GM19463 (cell line): Measurements from ENCODE around the gene CARNS1.

Experiments used
- ATAC-seq: cut with Tn5 transposase; IDR thresholded peaks from one replicate; pipeline ENCODE4 v1.9.1; 2021; ENCODE audit warnings: mild to moderate bottlenecking, moderate library complexity; ENCODE audit not compliant: unreplicated experiment

Gene CARNS1

GRCh38 chr11:67409261-67409666, 6.2 kb upstream of the CARNS1 start:
- ATAC-seq, result peak; percentile 43

- ATAC-seq, result peak; percentile 6
Observed at GRCh38 chr11:67409781-67410368, 5.6 kb upstream of the CARNS1 start.

GRCh38 chr11:67410369-67410831, 5.1 kb upstream of the CARNS1 start:
- no peak for ATAC-seq

- ATAC-seq, result no peak
Observed at GRCh38 chr11:67410984-67411784, 4.3 kb upstream of the CARNS1 start.

DNA sequence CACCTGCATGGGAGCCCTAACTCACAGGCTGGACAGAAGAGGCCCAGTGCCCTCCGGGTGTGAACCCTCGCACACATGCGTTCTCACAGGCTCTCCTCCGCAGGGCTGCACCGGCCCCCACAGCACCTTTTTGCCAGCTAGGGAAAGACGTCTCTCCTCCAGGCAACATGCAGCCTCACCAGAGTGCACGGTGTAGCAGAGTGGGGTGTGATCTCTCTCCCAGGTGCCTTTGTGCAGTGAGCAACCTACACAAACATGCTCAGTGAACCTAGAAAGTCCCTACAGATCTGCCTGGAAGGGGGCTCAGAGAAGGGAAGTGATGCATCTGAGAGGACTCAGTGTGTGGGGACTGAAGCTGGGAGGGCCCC, 3.7 kb upstream of the CARNS1 start:
- ATAC-seq, result no peak

DNA sequence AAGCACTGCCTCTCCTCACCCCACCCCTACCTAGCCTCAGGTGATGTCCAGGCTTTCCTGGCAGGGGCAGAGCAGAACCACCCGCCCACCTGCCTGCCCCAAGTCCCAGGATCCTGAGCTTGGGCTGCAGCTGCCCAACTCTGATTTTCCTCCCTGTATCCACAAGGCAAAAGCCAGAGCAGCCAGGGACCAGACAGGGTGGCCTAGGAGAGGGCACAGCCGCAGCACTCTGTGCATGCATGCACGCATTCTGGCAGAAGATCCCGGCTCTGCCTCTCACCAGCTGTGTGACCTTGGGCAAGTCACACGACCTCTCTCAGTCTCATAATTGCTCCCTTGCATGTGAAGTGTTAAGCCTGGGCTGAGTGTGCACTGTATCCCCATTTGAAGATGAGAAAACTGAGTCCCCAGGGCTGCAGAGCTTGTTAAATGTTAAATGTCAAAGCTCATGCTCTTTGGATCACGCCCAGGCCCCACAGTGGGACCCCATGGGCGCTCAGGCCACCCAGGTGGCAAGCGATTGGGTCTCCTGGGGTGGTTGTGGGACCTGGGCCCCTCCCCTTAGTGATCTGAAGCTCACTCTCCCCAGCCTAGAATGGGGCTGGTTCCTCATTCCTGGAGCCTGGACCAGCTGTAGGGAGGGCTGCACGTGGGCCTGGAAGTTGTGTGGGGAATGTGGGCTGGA, 2.8 kb upstream of the CARNS1 start:
- no peak for ATAC-seq

DNA sequence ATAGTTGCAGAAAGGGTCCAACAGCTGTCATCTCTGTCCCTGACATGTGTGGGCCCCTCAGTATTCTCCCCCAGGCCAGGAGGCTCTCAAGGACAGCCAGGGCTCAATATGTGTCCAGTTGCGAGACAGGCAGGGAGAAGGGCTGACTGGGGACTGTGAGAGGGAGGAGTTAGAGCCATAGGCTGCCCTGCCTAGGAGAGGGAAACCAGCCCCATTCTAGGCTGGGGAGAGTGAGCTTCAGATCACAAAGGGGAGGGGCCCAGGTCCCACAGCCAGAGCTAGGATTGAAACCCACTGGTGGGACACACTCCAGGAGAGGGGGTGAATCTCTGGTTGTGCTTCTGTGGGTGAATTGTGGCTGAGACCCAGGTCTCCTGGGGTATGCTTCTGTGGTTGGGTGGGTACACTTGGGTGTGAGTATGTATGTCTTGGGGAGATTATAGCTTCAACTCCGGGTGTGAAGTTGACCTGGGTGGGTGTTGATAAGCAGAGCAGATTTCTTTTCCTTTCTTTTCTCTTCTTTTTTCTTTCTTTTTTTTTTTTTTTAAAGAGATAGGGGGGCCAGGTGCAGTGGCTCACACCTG, 2.1 kb upstream of the CARNS1 start:
- ATAC-seq, result no peak

- no peak for ATAC-seq
Observed at GRCh38 chr11:67416416-67417335, 1.2 kb downstream of the CARNS1 start.

GRCh38 chr11:67417425-67417824, 1.9 kb downstream of the CARNS1 start:
- ATAC-seq, result no peak

- no peak for ATAC-seq
Observed at GRCh38 chr11:67418476-67419281, 3.2 kb downstream of the CARNS1 start.

GRCh38 chr11:67419325-67420049, 4.0 kb downstream of the CARNS1 start:
- ATAC-seq, result no peak

GRCh38 chr11:67420147-67420645, 4.7 kb downstream of the CARNS1 start:
- ATAC-seq, result no peak

GRCh38 chr11:67420646-67421429, 5.4 kb downstream of the CARNS1 start:
- ATAC-seq, result peak; percentile 88

DNA sequence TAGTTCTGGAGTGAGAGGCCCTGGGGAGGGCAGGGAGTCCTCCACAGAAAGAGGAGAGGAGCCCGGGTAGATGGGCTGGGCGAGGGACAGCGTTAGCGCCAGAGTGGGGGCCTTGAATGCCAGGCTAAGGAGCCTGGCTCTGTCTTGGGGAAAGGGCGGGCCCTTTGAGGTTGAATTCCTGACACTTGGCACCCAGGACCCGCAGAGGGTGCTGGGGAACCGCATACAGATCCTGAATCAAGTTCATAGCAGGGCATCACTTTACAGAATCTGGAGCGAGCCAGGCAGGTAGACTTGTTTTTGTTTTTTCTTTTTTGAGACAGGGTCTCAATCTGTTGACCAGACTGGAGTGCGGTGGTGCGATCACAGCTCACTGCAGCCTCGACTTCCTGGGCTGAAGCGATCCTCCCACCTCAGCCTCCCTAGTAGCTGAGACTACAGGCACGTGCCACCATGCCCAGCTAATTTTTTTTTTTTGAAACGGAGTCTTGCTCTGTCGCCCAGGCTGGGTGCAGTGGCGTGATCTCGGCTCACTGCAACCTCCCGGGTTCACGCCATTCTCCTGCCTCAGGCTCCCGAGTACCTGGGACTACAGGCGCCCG, 6.1 kb downstream of the CARNS1 start:
- ATAC-seq, result peak; percentile 8

GRCh38 chr11:67422891-67423290, 7.4 kb downstream of the CARNS1 start:
- ATAC-seq, result no peak

DNA sequence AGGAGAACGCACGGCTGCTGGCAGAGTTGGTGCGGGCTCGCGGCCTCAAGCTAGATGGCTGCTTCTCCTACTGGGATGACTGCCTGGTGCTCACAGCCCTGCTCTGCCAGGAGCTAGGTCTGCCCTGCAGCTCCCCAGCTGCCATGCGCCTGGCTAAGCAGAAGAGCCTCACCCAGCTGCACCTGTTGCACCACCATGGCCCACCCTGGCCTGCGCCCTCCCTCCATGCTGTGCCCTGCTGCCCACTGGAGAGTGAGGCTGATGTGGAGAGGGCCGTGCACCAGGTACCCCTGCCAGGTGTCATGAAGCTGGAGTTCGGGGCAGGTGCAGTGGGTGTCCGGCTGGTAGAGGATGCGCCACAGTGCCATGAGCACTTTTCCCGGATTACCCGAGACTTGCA, 8.0 kb downstream of the CARNS1 start:
- ATAC-seq, result no peak

- ATAC-seq, result no peak
Observed at GRCh38 chr11:67423891-67424613, 8.6 kb downstream of the CARNS1 start.
